Neural cell (in vitro differentiated cells): Measurements from ENCODE around the gene SLAMF6.

Source experiments
- POLR2AphosphoS5 ChIP-seq: IDR thresholded peaks from 2 replicates; pipeline ENCODE4 v1.6.1; 2012
- TF ChIP-seq, protein P1 (sequence below): fragments of 450-650 bp; IDR thresholded peaks from 2 replicates; pipeline ENCODE4 v1.5.1; 2014; ENCODE audit warnings: antibody characterized with exemption, mild to moderate bottlenecking, moderate library complexity; ENCODE audit not compliant: poor library complexity, severe bottlenecking

DNA sequence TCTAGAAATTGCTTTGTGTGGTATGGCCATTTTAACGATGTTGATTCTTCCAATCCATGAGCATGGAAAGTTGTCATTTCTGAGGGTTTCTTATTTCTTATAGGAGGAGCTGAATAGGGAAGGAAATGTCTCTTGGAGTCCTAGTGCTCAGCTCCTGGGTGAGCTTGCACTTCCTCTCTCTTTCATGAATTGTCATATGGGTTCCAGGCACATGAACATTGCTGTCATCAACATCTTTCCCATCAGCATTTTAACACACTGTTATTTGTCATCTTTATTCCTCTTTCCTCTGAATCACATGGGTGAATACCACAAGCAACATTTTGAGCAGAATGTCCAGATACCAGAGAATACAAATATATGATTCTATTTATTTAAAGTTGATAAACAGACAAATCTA, 23.4 kb downstream of the SLAMF6 start:
- TF ChIP-seq POLR2AphosphoS5, result no peak
- TF ChIP-seq, protein P1, sequence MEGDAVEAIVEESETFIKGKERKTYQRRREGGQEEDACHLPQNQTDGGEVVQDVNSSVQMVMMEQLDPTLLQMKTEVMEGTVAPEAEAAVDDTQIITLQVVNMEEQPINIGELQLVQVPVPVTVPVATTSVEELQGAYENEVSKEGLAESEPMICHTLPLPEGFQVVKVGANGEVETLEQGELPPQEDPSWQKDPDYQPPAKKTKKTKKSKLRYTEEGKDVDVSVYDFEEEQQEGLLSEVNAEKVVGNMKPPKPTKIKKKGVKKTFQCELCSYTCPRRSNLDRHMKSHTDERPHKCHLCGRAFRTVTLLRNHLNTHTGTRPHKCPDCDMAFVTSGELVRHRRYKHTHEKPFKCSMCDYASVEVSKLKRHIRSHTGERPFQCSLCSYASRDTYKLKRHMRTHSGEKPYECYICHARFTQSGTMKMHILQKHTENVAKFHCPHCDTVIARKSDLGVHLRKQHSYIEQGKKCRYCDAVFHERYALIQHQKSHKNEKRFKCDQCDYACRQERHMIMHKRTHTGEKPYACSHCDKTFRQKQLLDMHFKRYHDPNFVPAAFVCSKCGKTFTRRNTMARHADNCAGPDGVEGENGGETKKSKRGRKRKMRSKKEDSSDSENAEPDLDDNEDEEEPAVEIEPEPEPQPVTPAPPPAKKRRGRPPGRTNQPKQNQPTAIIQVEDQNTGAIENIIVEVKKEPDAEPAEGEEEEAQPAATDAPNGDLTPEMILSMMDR, result no peak
